Measurements from ENCODE around the gene NFASC. TPM values are rescaled to one million over a fixed set of nuclear protein-coding genes. Genes with fewer than 3 reads are reported as not detected.

The NFASC gene
- total RNA-seq, 2 experiments from 2014 or later: not detected

DNA sequence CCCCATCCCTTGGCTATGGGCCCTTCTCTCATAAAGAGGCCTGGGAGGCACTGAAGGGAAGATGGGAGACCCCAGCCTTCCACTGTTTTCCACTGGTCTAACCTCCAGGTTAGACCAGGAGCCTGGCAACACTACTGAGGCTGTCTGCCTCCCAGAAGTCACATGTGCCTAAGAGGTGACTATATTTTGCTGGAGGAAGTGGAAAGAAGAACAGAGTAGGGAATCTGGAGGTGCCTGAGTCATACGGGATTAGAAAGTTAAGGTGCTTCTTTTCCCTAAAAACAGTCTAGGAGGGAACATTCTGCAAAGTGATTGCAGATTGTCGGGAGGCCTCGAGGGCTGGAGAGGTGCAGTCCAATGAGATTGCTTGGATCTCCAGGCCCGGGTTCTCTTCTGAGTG lies 4.6 kb downstream of the NFASC start:
- Histone ChIP-seq H3K4me3 (ENCODE audit: low read length) (no peak overlapping the region), H3K9me3 (ENCODE audit: control insufficient read depth in 1 of 2, insufficient read depth in 1 of 2, low read length in 2 of 2) (peaks cover 0 to 3% of the 10 kb centered on the region in 2 experiments), H3K27ac (ENCODE audit: low read depth in 1 of 2, low read length in 2 of 2) (no peak overlapping the region), H3K36me3 (ENCODE audit: insufficient read depth, low read length) (no peaks in the 10 kb centered on the region), H3K27me3 (ENCODE audit: control insufficient read depth in 1 of 2, insufficient read depth in 2 of 2, low read length in 2 of 2) (peaks cover 0 to 8% of the 10 kb centered on the region in 2 experiments), H3K4me1 (ENCODE audit: insufficient read depth, low read length) (no peaks in the 10 kb centered on the region)
- intact Hi-C loops (cut with DNase I, micrococcal nuclease): no loop called here
- no peaks in the 10 kb centered on the region for H3K9me3 Mint-ChIP-seq
- ChIA-PET CTCF (no interaction called here), POLR2A (no interaction called here)
- no peak for ATAC-seq (ENCODE audit: poor library complexity)
- H3K4me3 Mint-ChIP-seq: no peak overlapping the region
- no peak for TF ChIP-seq CTCF (IDR thresholded peaks at IDR 0.05)
- H3K27me3 Mint-ChIP-seq: peaks cover 19% of the 10 kb centered on the region
- no peaks in the 10 kb centered on the region for H3K36me3 Mint-ChIP-seq (ENCODE audit: low read depth)
- no peak for DNase-seq
- H3K4me1 Mint-ChIP-seq (ENCODE audit: low read depth): no peaks in the 10 kb centered on the region
- H3K27ac Mint-ChIP-seq: no peak overlapping the region

GRCh38 chr1:204878621-204879234 lies 8.1 kb downstream of the NFASC start:
- H3K4me1 ChIP-seq (ENCODE audit: insufficient read depth, low read length): no peaks in the 10 kb centered on the region
- H3K4me3 ChIP-seq (ENCODE audit: low read length): no peak overlapping the region
- Mint-ChIP-seq H3K36me3 (ENCODE audit: low read depth) (no peaks in the 10 kb centered on the region), H3K27ac (no peak overlapping the region), H3K4me1 (ENCODE audit: low read depth) (no peaks in the 10 kb centered on the region), H3K27me3 (peaks cover 4% of the 10 kb centered on the region), H3K9me3 (no peaks in the 10 kb centered on the region), H3K4me3 (no peak overlapping the region)
- ATAC-seq (ENCODE audit: poor library complexity) (no peak), DNase-seq (no peak)
- CTCF ChIA-PET: no interaction called here
- H3K36me3 ChIP-seq (ENCODE audit: insufficient read depth, low read length): no peaks in the 10 kb centered on the region
- peaks cover 0 to 8% of the 10 kb centered on the region in 2 experiments for H3K27me3 ChIP-seq (ENCODE audit: control insufficient read depth in 1 of 2, insufficient read depth in 2 of 2, low read length in 2 of 2)
- POLR2A ChIA-PET: no interaction called here
- no peak for TF ChIP-seq CTCF (IDR thresholded peaks at IDR 0.05)
- intact Hi-C loops (cut with DNase I, micrococcal nuclease): no loop called here
- H3K27ac ChIP-seq (ENCODE audit: low read depth in 1 of 2, low read length in 2 of 2): no peak overlapping the region
- peaks cover 0 to 3% of the 10 kb centered on the region in 2 experiments for H3K9me3 ChIP-seq (ENCODE audit: control insufficient read depth in 1 of 2, insufficient read depth in 1 of 2, low read length in 2 of 2)

GRCh38 chr1:204879351-204879750 lies 8.7 kb downstream of the NFASC start:
- no peak for TF ChIP-seq CTCF (IDR thresholded peaks at IDR 0.05)
- ATAC-seq (ENCODE audit: poor library complexity): no peak
- no peak overlapping the region for H3K27ac Mint-ChIP-seq
- H3K9me3 Mint-ChIP-seq: no peaks in the 10 kb centered on the region
- peaks cover 4% of the 10 kb centered on the region for H3K27me3 Mint-ChIP-seq
- no peak overlapping the region for H3K4me3 Mint-ChIP-seq
- H3K36me3 ChIP-seq (ENCODE audit: insufficient read depth, low read length): no peaks in the 10 kb centered on the region
- no peak for DNase-seq
- no peaks in the 10 kb centered on the region for H3K36me3 Mint-ChIP-seq (ENCODE audit: low read depth)
- H3K9me3 ChIP-seq (ENCODE audit: control insufficient read depth in 1 of 2, insufficient read depth in 1 of 2, low read length in 2 of 2): peaks cover 0 to 2% of the 10 kb centered on the region in 2 experiments
- POLR2A ChIA-PET: no interaction called here
- no peaks in the 10 kb centered on the region for H3K4me1 Mint-ChIP-seq (ENCODE audit: low read depth)
- intact Hi-C loops (cut with DNase I, micrococcal nuclease): no loop called here
- H3K4me1 ChIP-seq (ENCODE audit: insufficient read depth, low read length): no peaks in the 10 kb centered on the region
- H3K27me3 ChIP-seq (ENCODE audit: control insufficient read depth in 1 of 2, insufficient read depth in 2 of 2, low read length in 2 of 2): peaks cover 0 to 8% of the 10 kb centered on the region in 2 experiments
- no peak overlapping the region for H3K27ac ChIP-seq (ENCODE audit: low read depth in 1 of 2, low read length in 2 of 2)
- no peak overlapping the region for H3K4me3 ChIP-seq (ENCODE audit: low read length)
- CTCF ChIA-PET: no interaction called here
